ENCODE measurements around the gene NUP214. TPM values are rescaled to one million over a fixed set of nuclear protein-coding genes. Genes with fewer than 3 reads are reported as not detected.

NUP214 gene
- total and polyA plus RNA-seq, 2 of the 8 experiments (the other 6 are each of a cell fraction or from before 2014, with no cell fraction given) = 28.6 to 50.2 TPM

DNA sequence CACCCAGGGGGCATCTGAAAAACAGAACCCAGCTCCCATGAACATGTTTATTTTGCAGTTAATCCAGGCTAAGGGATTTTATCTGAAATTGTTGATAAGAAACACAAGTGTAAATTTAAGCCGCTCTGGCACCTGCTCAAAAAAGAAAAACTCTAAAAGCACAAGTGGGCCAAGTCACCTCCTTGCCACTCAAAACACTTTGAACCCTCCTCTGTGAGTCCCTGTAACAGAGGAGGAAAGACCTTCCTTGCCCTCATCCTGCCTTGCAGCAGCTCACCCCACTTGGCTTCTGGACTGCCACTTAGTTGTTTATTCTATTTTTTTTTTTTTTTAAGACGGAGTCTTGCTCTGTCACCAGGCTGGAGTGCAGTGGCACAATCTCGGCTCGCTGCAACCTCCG lies 111.4 kb downstream of the NUP214 start:
- Histone ChIP-seq H2AFZ (ENCODE audit: low read length) (no peak overlapping the region), H3K36me3 (ENCODE audit: control insufficient read depth in 2 of 4, insufficient read depth in 4 of 4, low read length in 3 of 4) (peaks cover 0 to 18% (median 13%) of the 10 kb centered on the region in 4 experiments; a peak in 5 of 8 replicates), H3K79me1 (ENCODE audit: low read depth, low read length) (no peaks in the 10 kb centered on the region), H2BK120ac (replicated peaks; ENCODE audit: low read depth, low read length) (no peak overlapping the region), H4K20me1 (replicated peaks in 1 of 2; ENCODE audit: control insufficient read depth in 1 of 2, insufficient read depth in 2 of 2, low read length in 2 of 2) (no peaks in the 10 kb centered on the region), H3K4me3 (ENCODE audit: extremely low read depth in 1 of 4, insufficient read depth in 2 of 4, low read depth in 3 of 4, low read length in 4 of 4) (no peak overlapping the region), H2BK20ac (ENCODE audit: low read length) (no peak overlapping the region), H2BK15ac (ENCODE audit: low read length) (no peak overlapping the region), H3K79me2 (ENCODE audit: control insufficient read depth in 1 of 2, insufficient read depth in 2 of 2, low read length in 2 of 2) (no peaks in the 10 kb centered on the region), H3K4me1 (replicated peaks in 1 of 4; ENCODE audit: control insufficient read depth in 3 of 4, insufficient read depth in 4 of 4, low read length in 3 of 4) (peaks cover 0 to 21% (median 16%) of the 10 kb centered on the region in 4 experiments; a peak in 6 of 7 replicates), H2BK12ac (ENCODE audit: low read depth, low read length) (no peak overlapping the region), H4K8ac (ENCODE audit: extremely low read depth, insufficient read depth, low read length) (no peak overlapping the region), H3K14ac (ENCODE audit: insufficient read length) (no peak overlapping the region), H2BK5ac (ENCODE audit: low read depth, low read length) (no peak overlapping the region), H3K9me3 (ENCODE audit: insufficient read depth in 2 of 2, low read depth in 1 of 2, low read length in 1 of 2) (no peaks in the 10 kb centered on the region), H3K23me2 (ENCODE audit: low read depth, low read length) (no peaks in the 10 kb centered on the region), H3K4me2 (ENCODE audit: insufficient read depth in 1 of 2, low read depth in 2 of 2, low read length in 2 of 2) (no peak overlapping the region), H3K27me3 (replicated peaks in 1 of 4; ENCODE audit: control insufficient read depth in 3 of 4, extremely low read depth in 1 of 4, insufficient read depth in 3 of 4, low read length in 3 of 4) (no peaks in the 10 kb centered on the region), H3K9ac (replicated peaks in 1 of 4; ENCODE audit: extremely low read depth in 1 of 4, low read depth in 3 of 4, low read length in 3 of 4) (no peak overlapping the region), H3K4ac (replicated peaks; ENCODE audit: insufficient read length, low read depth, low read length) (no peak overlapping the region), H4K5ac (ENCODE audit: insufficient read length, low read depth, low read length) (no peak overlapping the region), H2AK5ac (ENCODE audit: low read depth, low read length) (no peak overlapping the region), H3K27ac (ENCODE audit: low read depth, low read length) (no peak overlapping the region), H4K91ac (replicated peaks; ENCODE audit: insufficient read length, low read length) (no peak overlapping the region), H3K18ac (ENCODE audit: extremely low read depth, low read length) (no peak overlapping the region), H3K56ac (replicated peaks; ENCODE audit: insufficient read length, low read depth, low read length) (no peak overlapping the region), H3K23ac (ENCODE audit: insufficient read length) (no peak overlapping the region)
- FAIRE-seq (no peak), DNase-seq (ENCODE audit: low read depth in 1 of 2, low spot score in 2 of 2) (no peak)
- TF ChIP-seq YY1 (IDR thresholded peaks at IDR 0.05; ENCODE audit: low read depth, low read length) (no peak), GABPA (IDR thresholded peaks at IDR 0.05; ENCODE audit: borderline replicate concordance, insufficient read depth, low read length) (no peak), ZNF274 (IDR thresholded peaks at IDR 0.05; ENCODE audit: borderline replicate concordance, extremely low read depth, low read length) (no peak), SIRT6 (IDR thresholded peaks at IDR 0.05; ENCODE audit: low read length) (no peak)
- TF ChIP-seq, protein P1, sequence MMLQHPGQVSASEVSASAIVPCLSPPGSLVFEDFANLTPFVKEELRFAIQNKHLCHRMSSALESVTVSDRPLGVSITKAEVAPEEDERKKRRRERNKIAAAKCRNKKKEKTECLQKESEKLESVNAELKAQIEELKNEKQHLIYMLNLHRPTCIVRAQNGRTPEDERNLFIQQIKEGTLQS (IDR thresholded peaks at IDR 0.05; ENCODE audit: insufficient read depth, low read depth, low read length) = no peak
- WGBS, 2 experiments (ENCODE audit: extremely low coverage in 1 of 2, insufficient coverage in 1 of 2, insufficient read length in 1 of 2, insufficient replicate concordance in 2 of 2, low coverage in 1 of 2, low lambda C conversion rate in 2 of 2, missing lambda C conversion rate in 1 of 2) = 98% methylated on average over 5 of the region's 5 CpGs; no CpG with 5 or more reads in 1 of the 2 experiments
- CTCF ChIA-PET (ENCODE audit: partially characterized antibody) = interaction anchor here (0.6 to 1.0 kb wide), 2 partner anchors 99 to 926 kb away, joined by 3 to 4 read pairs; no protein-coding TSS in a partner anchor
- POLR2A ChIA-PET (ENCODE audit: partially characterized antibody) = interaction anchor here (4.3 kb wide), 1 partner anchor 9 kb away, joined by 18 read pairs; no protein-coding TSS in a partner anchor

Data from H1 (cell line).